Renal pelvis (tissue), 4 donors: Measurements from ENCODE around the gene L3MBTL1. TPM values are rescaled to one million over a fixed set of nuclear protein-coding genes. Genes with fewer than 3 reads are reported as not detected.
"Not testable (repeated sequence)": the region's sequence is repeated elsewhere in the genome, so short reads cannot be mapped to it uniquely, and the experiment has no call there.

Experiments used
- DNase-seq: peaks from one replicate; pipeline ENCODE4 v3.0.0-alpha.2; 2013
- polyA plus RNA-seq, 3 donors: library from polyadenylated mRNA; unstranded; fragments of 120-200 nt; gene quantifications; one replicate each; pipeline ENCODE4 v1.2.1, GENCODE V29; 2013; ENCODE audit not compliant: insufficient read length in 3 of 3

The L3MBTL1 gene
- polyA plus RNA-seq, 3 donors, result 12.3 to 27.8 (median 25.8) TPM

- DNase-seq, result no peak
These were observed 79.1 kb downstream of the L3MBTL1 start for GRCh38 chr20:43586641-43587040.

DNA sequence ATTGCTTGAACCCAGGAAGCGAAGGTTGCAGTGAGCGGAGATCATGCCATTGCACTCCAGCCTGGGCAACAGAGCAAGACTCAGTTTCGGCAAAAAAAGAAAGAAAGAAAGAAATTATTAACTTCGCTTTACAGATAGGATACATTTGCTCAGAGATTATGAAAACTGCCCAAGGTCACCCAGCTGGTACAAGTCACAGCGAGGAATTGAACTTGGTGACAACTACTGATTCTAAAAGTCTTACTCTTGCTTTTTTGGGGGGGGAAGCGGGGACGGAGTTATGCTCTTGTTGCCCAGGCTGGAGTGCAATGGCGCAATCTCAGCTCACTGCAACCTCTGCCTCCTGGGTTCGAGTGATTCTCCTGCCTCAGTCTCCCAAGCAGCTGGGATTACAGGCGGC, 81.0 kb downstream of the L3MBTL1 start:
- DNase-seq, result not testable (repeated sequence)

DNA sequence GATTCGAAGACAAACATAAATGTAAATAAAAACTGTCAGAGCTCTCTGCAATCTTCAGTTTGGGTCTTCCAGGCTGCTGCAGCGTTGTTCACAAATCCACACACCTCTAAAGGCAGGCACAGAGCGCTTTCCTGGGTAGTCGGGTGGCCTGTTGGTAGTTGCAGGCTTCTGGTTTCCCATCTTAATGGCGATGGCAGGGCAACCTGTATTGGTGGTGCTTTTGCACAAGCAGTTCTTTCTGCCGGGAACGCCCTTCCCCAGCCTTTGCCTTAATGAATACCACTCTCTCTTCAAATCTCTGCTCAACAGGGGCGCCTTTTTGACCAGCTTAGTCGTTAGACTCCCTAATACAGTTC, 82.5 kb downstream of the L3MBTL1 start:
- no peak for DNase-seq

- DNase-seq, result peak; percentile 93
These were observed 83.2 kb downstream of the L3MBTL1 start, which contains the start of gene IFT52 for GRCh38 chr20:43590392-43591303. Gene IFT52, plus strand, starts transcription at chr20:43590937. Its CDS starts 3,762 bp downstream, at chr20:43594699.

Other genes with a start within 250 kb of the L3MBTL1 start
- gene SRSF6, start 49.8 kb upstream of the L3MBTL1 start, polyA plus RNA-seq, result 100 to 1,000 TPM; 319 to 438 (median 380) TPM
- 10 to 100 TPM; 38.4 to 80.6 (median 66.7) TPM for gene SGK2, start 51.3 kb downstream of the L3MBTL1 start, polyA plus RNA-seq
- 10 to 100 TPM; 69.1 to 73.0 (median 70.6) TPM for gene IFT52, start 83.2 kb downstream of the L3MBTL1 start, polyA plus RNA-seq
- gene MYBL2, start 159.4 kb downstream of the L3MBTL1 start, polyA plus RNA-seq, result 10 to 100 TPM; 24.4 to 33.9 (median 33.3) TPM
- gene GTSF1L, start 219.3 kb downstream of the L3MBTL1 start, polyA plus RNA-seq, result not detected